MV-4-11 (cell line): ENCODE measurements around the gene ANP32E.
A peak's percentile ranks its signal among the peaks of the same experiment; 100 is the strongest.
"Not testable (repeated sequence)": the region's sequence is repeated elsewhere in the genome, so short reads cannot be mapped to it uniquely, and the experiment has no call there.

Source experiments
- DNase-seq: peaks from one replicate; lab custom pipeline; 2025; lab: John Stamatoyannopoulos, UW

Gene ANP32E

GRCh38 chr1:150213170-150214098 lies 22.5 kb downstream of the ANP32E start:
- DNase-seq, result peak; percentile 99

DNA sequence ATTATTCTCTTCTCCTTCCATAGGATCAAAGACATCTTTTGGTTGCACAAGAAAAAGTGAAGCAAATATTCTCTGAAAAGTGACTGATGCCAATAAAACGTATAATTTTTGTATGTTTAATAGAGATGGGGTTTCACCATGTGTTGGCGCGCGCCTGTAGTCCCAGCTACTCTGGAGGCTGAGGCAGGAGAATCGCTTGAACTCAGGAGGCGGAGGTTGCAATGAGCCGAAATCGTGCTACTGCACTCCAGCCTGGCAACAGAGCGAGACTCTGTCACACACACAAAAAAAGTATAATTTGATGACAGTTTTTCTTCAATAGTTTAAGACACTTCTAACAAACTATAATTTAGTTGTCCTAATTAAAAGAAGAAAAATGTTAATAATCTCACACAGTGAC lies 23.8 kb downstream of the ANP32E start:
- no peak for DNase-seq

DNA sequence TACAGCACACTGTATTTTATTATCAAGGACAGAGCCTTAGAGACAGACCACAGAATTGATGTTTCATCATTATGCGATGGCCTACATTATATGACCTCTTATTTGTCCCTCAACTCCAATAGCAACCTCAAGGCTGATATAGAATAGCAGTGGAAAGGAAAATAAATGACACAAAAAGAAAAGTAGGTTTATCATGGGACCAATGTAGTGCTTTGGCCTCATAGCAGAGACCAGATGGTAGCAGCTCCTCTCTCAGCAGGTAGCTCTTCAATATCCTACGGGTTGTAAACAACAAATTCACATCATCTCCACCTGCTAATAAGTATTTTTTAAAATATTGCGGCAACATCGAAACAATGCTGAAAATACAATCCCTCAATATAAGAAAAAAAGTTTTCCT lies 25.2 kb downstream of the ANP32E start:
- DNase-seq, result no peak

- no peak for DNase-seq
These were observed 25.8 kb downstream of the ANP32E start for GRCh38 chr1:150210091-150210490.

- not testable (repeated sequence) for DNase-seq
These were observed 27.5 kb downstream of the ANP32E start for GRCh38 chr1:150208460-150208859.

GRCh38 chr1:150207281-150207971 lies 28.5 kb downstream of the ANP32E start:
- no peak for DNase-seq

DNA sequence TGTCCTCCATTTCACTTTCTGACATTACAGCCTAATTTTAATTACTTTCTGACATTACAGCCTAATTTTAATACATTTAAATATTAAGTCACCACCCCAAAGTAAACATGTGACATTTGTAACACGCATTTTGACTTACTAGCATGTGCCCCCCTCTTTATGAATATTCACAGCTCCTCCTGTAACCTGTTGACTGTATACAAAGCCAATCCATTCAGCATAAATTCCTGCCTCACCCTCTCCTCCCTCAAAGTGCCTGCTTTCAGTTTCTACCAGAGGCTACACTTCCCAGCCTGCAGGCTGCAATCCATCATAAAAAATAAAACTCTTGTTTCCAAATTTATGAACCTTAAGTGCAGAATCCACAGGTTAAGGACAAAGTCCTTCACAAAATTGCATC lies 39.5 kb downstream of the ANP32E start:
- no peak for DNase-seq

- no peak for DNase-seq
These were observed 41.4 kb downstream of the ANP32E start for GRCh38 chr1:150194381-150195031.

GRCh38 chr1:150192012-150192411 lies 43.9 kb downstream of the ANP32E start:
- no peak for DNase-seq

DNA sequence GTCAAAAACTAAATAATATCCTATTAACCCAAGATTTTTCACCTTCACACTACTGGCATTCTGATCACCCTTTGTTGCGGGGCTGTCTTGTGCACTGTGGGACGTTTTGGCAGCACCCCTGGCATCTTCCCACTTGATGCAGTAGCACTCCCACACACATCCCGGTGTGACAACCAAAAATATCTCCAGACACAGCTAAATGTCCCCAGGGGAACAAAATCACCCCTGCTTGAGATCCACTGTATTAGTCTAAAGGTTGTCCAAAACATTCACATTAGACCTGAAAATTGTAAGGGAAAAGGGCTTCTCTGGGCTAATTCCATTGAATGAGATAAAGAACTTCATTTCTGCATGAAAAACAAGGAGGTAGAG lies 48.4 kb downstream of the ANP32E start:
- DNase-seq, result no peak

GRCh38 chr1:150186789-150187559 lies 48.9 kb downstream of the ANP32E start:
- peak; percentile 87 for DNase-seq

DNA sequence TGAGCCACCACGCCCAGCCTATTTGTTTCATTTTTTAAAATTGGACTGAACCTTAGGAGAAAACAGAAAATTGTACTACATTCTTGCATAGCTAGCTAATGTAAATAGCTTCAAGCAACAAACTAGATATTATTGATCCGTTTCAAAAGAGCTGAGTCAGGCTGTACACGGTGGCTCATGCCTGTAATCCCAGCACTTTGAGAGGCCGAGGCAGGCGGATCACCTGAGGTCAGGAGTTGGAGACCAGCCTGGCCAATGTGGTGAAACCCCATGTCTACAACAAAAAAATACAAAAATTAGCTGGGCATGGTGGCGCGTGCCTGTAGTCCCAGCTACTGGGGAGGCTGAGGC lies 49.5 kb downstream of the ANP32E start:
- not testable (repeated sequence) for DNase-seq

- no peak for DNase-seq
These were observed 50.4 kb downstream of the ANP32E start for GRCh38 chr1:150185481-150185880.

- DNase-seq, result peak; percentile 55
These were observed 52.9 kb downstream of the ANP32E start for GRCh38 chr1:150183061-150183460.

DNA sequence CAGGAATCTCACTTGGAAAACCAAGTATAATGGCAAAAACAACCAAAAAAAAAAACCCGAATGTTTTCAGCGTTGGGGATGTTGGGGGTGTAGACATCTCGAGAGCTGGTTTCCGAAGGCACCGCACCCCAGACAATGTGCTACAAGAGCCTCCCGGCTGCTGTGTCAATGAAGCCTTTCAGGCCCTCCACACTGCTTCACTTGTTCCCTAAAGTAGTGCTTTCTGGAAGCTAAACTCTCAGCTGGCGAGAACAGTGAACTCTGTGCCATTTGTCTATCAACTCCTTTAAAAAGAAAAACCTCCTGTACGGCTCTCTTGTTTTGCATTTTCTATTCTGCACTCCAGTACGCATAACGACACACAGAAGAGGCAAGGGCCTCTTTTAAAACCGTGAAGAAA lies 53.7 kb downstream of the ANP32E start:
- DNase-seq, result no peak

GRCh38 chr1:150180474-150180873 lies 55.4 kb downstream of the ANP32E start:
- peak; percentile 80 for DNase-seq

- no peak for DNase-seq
These were observed 56.0 kb downstream of the ANP32E start for GRCh38 chr1:150179867-150180266.

GRCh38 chr1:150178548-150178947 lies 57.4 kb downstream of the ANP32E start:
- peak; percentile 74 for DNase-seq

DNA sequence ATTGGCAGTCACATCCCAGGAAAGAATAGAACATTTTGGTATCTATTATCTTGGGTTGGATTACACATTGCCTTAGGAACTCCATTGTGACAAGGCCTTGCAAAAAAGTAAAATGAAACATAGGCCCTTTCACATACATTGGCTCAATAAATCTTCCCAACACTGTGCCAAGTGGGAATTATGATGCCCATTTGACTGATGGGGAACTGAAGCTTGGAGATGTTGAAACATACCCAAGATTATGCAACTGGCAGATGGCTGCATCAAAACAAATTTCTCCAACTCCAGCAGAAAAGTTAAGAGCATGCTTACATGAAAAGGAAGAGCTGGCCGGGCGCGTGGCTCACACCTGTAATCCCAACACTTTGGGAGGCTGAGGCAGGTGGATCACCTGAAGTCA lies 59.3 kb downstream of the ANP32E start:
- DNase-seq, result peak; percentile 84

DNA sequence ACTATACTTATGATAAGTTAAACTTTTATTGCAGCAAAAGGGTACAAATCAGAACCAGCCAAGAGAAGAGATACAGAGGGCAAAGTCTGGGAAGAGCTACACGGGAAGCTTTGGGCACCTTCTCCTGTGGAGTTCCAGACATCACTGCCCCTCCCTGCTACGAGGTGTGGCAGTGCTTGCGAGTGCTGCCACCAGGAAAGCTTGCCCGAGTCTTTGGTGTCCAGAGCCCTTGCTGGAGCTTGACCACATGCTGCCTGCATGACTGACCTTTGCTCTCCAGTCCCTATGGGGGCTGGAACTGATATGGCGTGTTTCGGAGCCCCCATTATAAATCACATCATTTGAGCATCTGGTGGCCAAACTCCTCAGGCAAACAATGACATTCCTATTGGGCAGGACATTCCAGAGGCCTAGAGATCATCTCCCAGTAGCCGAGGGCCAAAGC lies 62.7 kb downstream of the ANP32E start:
- DNase-seq, result no peak

GRCh38 chr1:150171801-150172200 lies 64.1 kb downstream of the ANP32E start:
- DNase-seq, result no peak
